ENCODE results near the gene PROSER3. TPM values are rescaled to one million over a fixed set of nuclear protein-coding genes. Genes with fewer than 3 reads are reported as not detected.

The PROSER3 gene
- total and polyA plus RNA-seq, 2 of the 4 experiments (the other 2 are of a cell fraction), result 5.4 to 21.8 TPM

- H3K56ac ChIP-seq (ENCODE audit: extremely low read depth, insufficient read depth, low read length), result no peak overlapping the region
- no peak overlapping the region for H3K4ac ChIP-seq (ENCODE audit: low read depth, low read length)
- H3K79me1 ChIP-seq (ENCODE audit: low read depth in 1 of 2, low read length in 2 of 2), result peaks cover 16 to 53% of the 10 kb centered on the region in 2 experiments; a peak in 3 of 4 replicates
- no peak overlapping the region for H3K4me3 ChIP-seq (ENCODE audit: insufficient read depth, low read depth, low read length)
- H3K23ac ChIP-seq (ENCODE audit: low read depth, low read length), result no peak overlapping the region
- CTCF ChIA-PET, result no interaction called here
- no TSS peak for BruUV-seq (replicated peaks)
- no peaks in the 10 kb centered on the region for H3K9me3 ChIP-seq (ENCODE audit: control insufficient read depth, insufficient read depth, low read length)
- no peak overlapping the region for H2AFZ ChIP-seq (replicated peaks; ENCODE audit: low read length, poor library complexity)
- H4K8ac ChIP-seq (ENCODE audit: low read depth in 2 of 2, low read length in 2 of 2), result no peak overlapping the region
- no peak overlapping the region for H3K27ac ChIP-seq (ENCODE audit: insufficient read depth, low read length)
- intact Hi-C loops (cut with micrococcal nuclease), result no loop called here
- H2AK5ac ChIP-seq (ENCODE audit: low read depth, low read length), result no peak overlapping the region
- in situ Hi-C loops (cut with MboI; ENCODE audit: low sequenced_read_pairs), result no loop called here
- TF ChIP-seq CTCF (conservative IDR thresholded peaks at IDR 0.05; ENCODE audit: low read depth, low read length), result no peak
- TF ChIP-seq RCOR1 (IDR thresholded peaks at IDR 0.05; ENCODE audit: insufficient replicate concordance, low read length), result no peak
- TF ChIP-seq MXI1 (IDR thresholded peaks at IDR 0.05; ENCODE audit: borderline replicate concordance, low read depth, low read length), result no peak
- TF ChIP-seq RAD21 (IDR thresholded peaks at IDR 0.05; ENCODE audit: low read length), result no peak
- TF ChIP-seq ELK1 (IDR thresholded peaks at IDR 0.05; ENCODE audit: borderline replicate concordance, low read depth, low read length), result no peak
- no peak for TF ChIP-seq NFE2L2 (IDR thresholded peaks at IDR 0.05; ENCODE audit: low read depth, low read length)
- TF ChIP-seq MAFK (IDR thresholded peaks at IDR 0.05; ENCODE audit: low read depth, low read length), result no peak
- TF ChIP-seq MAZ (IDR thresholded peaks at IDR 0.05; ENCODE audit: borderline replicate concordance, low read depth, low read length), result no peak
- TF ChIP-seq, protein P1, sequence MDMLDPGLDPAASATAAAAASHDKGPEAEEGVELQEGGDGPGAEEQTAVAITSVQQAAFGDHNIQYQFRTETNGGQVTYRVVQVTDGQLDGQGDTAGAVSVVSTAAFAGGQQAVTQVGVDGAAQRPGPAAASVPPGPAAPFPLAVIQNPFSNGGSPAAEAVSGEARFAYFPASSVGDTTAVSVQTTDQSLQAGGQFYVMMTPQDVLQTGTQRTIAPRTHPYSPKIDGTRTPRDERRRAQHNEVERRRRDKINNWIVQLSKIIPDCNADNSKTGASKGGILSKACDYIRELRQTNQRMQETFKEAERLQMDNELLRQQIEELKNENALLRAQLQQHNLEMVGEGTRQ (IDR thresholded peaks at IDR 0.05; ENCODE audit: low read depth, low read length), result no peak
- no peak for TF ChIP-seq BHLHE40 (IDR thresholded peaks at IDR 0.05; ENCODE audit: low read depth, low read length)
- TF ChIP-seq SMC3 (IDR thresholded peaks at IDR 0.05; ENCODE audit: low read depth, low read length), result no peak
- no peak for TF ChIP-seq RFX5 (IDR thresholded peaks at IDR 0.05; ENCODE audit: low read depth, low read length)
- TF ChIP-seq CEBPB (IDR thresholded peaks at IDR 0.05; ENCODE audit: low read depth, low read length), result no peak
- TF ChIP-seq POLR2A (IDR thresholded peaks at IDR 0.05; ENCODE audit: low read depth, low read length), result no peak
- TF ChIP-seq CHD1 (IDR thresholded peaks at IDR 0.05; ENCODE audit: low read depth, low read length), result no peak
- TF ChIP-seq FOS (IDR thresholded peaks at IDR 0.05; ENCODE audit: low read depth, low read length), result no peak
- no peak overlapping the region for H4K5ac ChIP-seq (ENCODE audit: low read depth, low read length)
- no peak overlapping the region for H3K9ac ChIP-seq (ENCODE audit: low read depth, low read length)
- no peaks in the 10 kb centered on the region for H3K27me3 ChIP-seq (ENCODE audit: control insufficient read depth, insufficient read depth, low read length)
- dilution Hi-C loops (cut with HindIII; ENCODE audit: low sequenced_read_pairs, unreplicated experiment), result no loop called here
- H2BK20ac ChIP-seq (ENCODE audit: low read depth, low read length), result no peak overlapping the region
- no peak overlapping the region for H3K14ac ChIP-seq (replicated peaks; ENCODE audit: low read depth, low read length)
- POLR2A ChIA-PET (ENCODE audit: unreplicated experiment), result no interaction called here
- DNase-seq (no peak), ATAC-seq (ENCODE audit: low read depth) (no peak)
- H3K9me1 ChIP-seq (ENCODE audit: insufficient read depth, low read length), result no peaks in the 10 kb centered on the region; the same call in 1 of the 2 replicates
- no peak overlapping the region for H2BK15ac ChIP-seq (ENCODE audit: low read depth, low read length)
- H3K4me1 ChIP-seq (ENCODE audit: control insufficient read depth, insufficient read depth, low read length), result peaks cover 14% of the 10 kb centered on the region
- no peak overlapping the region for H3K18ac ChIP-seq (ENCODE audit: low read depth, low read length)
- H2AK9ac ChIP-seq (replicated peaks; ENCODE audit: low read depth, low read length, poor library complexity), result no peak overlapping the region
- no peak overlapping the region for H4K91ac ChIP-seq (ENCODE audit: insufficient read depth, low read depth, low read length)
- H3K4me2 ChIP-seq (ENCODE audit: low read depth, low read length), result no peak overlapping the region
- no peak overlapping the region for H2BK5ac ChIP-seq (ENCODE audit: low read depth, low read length, poor library complexity, severe bottlenecking)
- peaks cover 48% of the 10 kb centered on the region for H3K36me3 ChIP-seq (ENCODE audit: control insufficient read depth, insufficient read depth, low read length)
- no peak overlapping the region for H2BK120ac ChIP-seq (ENCODE audit: low read depth, low read length)
- WGBS, 2 experiments (ENCODE audit: extremely low coverage in 2 of 2, insufficient read length in 1 of 2), result 100% methylated on average over 6 of the region's 17 CpGs; no CpG with 5 or more reads in 1 of the 2 experiments
- H4K20me1 ChIP-seq (ENCODE audit: insufficient read depth, low read length), result peaks cover 29% of the 10 kb centered on the region
Observed at GRCh38 chr19:35720648-35721047, 37.3 kb upstream of the PROSER3 start.

Data from IMR-90 (cell line).